Spleen (tissue), 7 donors: ENCODE measurements around the gene LAMC1.

Source experiments
- POLR2A ChIP-seq, 3 donors: fragments of 450-650 bp; IDR thresholded peaks; one replicate each; pipeline ENCODE4 v1.5.1; 2017; ENCODE audit warnings: antibody characterized with exemption in 3 of 3, mild to moderate bottlenecking in 1 of 3
- POLR2AphosphoS5 ChIP-seq, 3 donors: sonication (generic); formaldehyde crosslinking; IDR thresholded peaks; one replicate each; pipeline ENCODE4 v1.5.1; 2017; ENCODE audit warnings: antibody characterized with exemption in 3 of 3
- TF ChIP-seq, protein P1 (sequence below), 11 experiments: fragments of 200-600 bp in 7 of 11; fragments of 450-650 bp in 4 of 11; sonication (generic) in 4 of 11; IDR thresholded peaks in 8 of 11; conservative IDR thresholded peaks in 3 of 11; 1 replicate in 7 of 11; 2 replicates in 4 of 11; pipeline versions ENCODE4 v1.4.0 to v1.8.0; 2016 to 2021; ENCODE audit warnings: antibody characterized with exemption in 11 of 11, inconsistent platforms in 4 of 11, mild to moderate bottlenecking in 1 of 11
- donor health status: DM: no; HTN: no; CAD: no; lungs with moderate emphysema.
- donor health status: DM: no; HTN: no; CAD: no.
- donor health status: DM: no; HTN: no; CAD: no.

DNA sequence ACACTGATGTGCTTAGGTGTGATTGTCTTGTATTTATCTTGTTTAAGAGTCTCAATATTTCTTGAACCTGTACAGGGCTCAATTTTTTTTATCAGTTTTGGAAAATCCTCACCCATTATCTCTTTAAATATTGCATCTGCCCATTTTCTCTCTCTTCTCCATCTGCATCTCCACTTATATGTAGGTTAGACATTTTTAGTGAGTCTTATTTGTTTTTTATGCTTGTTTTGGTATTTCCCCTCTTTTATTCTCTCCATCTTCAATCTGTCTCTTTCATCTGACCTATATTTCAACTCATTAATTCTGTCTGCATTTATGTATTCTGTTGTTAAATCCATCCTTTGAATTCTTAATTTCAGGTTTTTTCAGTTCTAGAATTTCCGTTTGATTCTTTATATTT lies 37.3 kb upstream of the LAMC1 start:
- no peak for TF ChIP-seq POLR2A (IDR thresholded peaks at IDR 0.05)
- TF ChIP-seq, protein P1, sequence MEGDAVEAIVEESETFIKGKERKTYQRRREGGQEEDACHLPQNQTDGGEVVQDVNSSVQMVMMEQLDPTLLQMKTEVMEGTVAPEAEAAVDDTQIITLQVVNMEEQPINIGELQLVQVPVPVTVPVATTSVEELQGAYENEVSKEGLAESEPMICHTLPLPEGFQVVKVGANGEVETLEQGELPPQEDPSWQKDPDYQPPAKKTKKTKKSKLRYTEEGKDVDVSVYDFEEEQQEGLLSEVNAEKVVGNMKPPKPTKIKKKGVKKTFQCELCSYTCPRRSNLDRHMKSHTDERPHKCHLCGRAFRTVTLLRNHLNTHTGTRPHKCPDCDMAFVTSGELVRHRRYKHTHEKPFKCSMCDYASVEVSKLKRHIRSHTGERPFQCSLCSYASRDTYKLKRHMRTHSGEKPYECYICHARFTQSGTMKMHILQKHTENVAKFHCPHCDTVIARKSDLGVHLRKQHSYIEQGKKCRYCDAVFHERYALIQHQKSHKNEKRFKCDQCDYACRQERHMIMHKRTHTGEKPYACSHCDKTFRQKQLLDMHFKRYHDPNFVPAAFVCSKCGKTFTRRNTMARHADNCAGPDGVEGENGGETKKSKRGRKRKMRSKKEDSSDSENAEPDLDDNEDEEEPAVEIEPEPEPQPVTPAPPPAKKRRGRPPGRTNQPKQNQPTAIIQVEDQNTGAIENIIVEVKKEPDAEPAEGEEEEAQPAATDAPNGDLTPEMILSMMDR (IDR thresholded peaks at IDR 0.05 in 8 of 11, conservative IDR thresholded peaks at IDR 0.05 in 3 of 11): no peak
- TF ChIP-seq POLR2AphosphoS5 (IDR thresholded peaks at IDR 0.05): no peak
